Left lobe of liver (tissue), 2 donors: ENCODE results near the gene R3HDM4. TPM values are rescaled to one million over a fixed set of nuclear protein-coding genes. Genes with fewer than 3 reads are reported as not detected.
A peak's percentile ranks its signal among the peaks of the same experiment; 100 is the strongest.

Experiments used
- ATAC-seq: fragments of 200-7000 bp; cut with Tn5 transposase; one replicate; pipeline ENCODE4 v1.9.1; 2020; ENCODE audit warnings: mild to moderate bottlenecking, moderate library complexity
- DNase-seq: peaks from one replicate; pipeline ENCODE4 v3.0.0-alpha.2; 2020; ENCODE audit warnings: low spot score
- total RNA-seq: library from RNA; stranded (reverse); gene quantifications from one replicate; pipeline ENCODE4 v1.2.1, GENCODE V29; 2021
- donor health status: DM: no; HTN: no; CAD: no; lungs with moderate emphysema.
- donor health status: DM: no; HTN: yes; CAD: no.

Gene R3HDM4
- total RNA-seq, 1 donor from 2014 or later: 20.9 TPM

DNA sequence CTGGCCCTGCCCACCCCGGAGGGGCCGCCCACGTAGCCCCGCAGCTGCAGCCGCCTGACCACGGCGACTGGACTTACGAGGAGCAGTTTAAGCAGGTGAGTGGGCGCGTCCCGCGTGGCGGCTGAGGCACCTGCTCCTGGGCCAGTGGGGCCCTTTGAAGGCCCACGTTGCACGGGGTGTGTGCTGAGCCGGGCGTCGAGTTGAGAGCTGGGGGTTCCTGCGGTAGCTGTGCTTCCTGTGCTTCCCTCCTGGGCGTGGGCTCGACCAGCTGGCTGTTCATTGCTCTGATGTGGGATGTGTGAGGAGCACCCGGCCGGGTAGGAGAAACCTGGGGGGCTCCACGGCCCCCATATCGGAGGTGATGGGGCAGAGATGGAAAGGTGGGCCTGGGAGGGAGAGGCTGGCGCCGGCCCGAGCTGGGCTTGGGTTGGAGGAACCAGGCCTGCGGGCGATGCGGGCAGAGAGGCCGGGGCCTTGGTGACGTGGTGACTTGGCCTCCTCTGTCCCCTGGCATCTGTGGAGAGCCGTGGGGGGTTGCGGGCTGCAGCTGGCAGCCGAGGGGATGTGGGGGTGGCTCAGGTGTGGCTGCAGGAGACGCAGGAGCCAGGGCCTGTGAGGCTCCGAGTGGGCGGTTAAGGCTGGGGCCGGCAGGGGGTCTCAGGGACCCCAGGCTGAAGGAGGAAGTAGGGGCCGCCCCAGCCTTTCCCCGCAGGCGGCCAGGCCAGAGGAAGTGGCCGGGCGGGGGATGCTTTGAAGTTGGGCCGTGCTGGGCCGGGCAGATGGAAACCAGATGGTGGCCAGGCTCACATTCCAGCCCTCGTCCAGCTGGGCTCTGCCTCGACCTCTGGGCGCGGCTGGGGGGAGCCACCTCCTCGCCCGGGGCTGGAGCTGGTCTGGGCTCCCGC lies 19.9 kb upstream of the R3HDM4 start:
- ATAC-seq (no peak), DNase-seq (no peak)

DNA sequence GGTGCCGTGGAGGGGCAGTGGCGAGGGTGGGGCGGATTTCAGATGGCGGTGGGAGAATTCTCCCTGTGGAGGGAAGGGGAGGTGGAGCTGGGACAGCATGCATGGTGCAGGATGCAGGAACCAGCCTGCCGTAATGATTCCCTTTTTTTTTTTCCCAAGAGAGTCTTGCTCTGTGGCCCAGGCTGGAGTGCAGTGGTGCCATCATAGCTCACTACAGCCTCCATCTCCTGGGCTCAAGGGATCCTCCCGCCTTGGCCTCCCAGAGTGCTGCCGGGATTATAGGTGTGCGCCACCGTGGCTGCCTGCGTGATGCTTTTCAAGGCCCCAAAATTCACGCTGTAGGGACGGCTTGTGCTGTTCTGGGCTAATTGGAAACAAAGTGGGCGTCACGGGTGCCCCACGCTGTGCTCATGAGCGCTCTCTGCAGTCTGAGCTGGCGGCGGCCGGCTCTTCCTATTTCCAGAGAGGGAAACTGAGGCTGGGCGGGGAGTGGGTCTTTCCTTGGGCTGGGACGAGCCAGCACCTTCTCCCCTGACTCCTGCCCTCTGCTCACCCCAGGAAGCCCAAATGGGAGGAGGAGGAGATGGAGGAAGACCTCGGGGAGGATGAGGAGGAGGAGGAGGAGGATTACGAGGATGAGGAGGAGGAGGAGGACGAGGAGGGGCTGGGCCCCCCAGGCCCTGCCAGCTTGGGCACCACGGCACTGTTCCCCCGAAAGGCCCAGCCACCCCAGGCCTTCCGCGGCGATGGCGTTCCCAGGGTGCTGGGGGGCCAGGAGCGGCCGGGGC lies 19.0 kb upstream of the R3HDM4 start:
- ATAC-seq (no peak), DNase-seq (no peak)

DNA sequence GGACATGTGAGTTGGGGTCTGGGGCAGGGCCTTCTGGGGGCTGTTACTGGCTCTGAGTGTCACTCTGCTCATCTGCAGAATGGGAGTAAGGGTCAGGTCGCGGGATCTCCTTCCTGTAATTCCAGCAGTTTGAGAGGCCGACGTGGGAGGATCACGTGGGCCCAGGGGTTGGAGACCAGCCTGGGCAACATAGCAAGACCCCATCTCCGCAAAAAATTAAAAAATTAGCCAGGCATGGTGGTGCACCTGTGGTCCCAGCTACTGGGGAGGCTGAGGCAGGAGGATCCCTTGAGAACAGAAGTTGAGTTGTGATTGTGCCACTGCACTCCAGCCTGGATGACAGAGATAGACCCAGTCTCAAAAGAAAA lies 16.9 kb upstream of the R3HDM4 start:
- DNase-seq: no peak
- ATAC-seq: no peak

DNA sequence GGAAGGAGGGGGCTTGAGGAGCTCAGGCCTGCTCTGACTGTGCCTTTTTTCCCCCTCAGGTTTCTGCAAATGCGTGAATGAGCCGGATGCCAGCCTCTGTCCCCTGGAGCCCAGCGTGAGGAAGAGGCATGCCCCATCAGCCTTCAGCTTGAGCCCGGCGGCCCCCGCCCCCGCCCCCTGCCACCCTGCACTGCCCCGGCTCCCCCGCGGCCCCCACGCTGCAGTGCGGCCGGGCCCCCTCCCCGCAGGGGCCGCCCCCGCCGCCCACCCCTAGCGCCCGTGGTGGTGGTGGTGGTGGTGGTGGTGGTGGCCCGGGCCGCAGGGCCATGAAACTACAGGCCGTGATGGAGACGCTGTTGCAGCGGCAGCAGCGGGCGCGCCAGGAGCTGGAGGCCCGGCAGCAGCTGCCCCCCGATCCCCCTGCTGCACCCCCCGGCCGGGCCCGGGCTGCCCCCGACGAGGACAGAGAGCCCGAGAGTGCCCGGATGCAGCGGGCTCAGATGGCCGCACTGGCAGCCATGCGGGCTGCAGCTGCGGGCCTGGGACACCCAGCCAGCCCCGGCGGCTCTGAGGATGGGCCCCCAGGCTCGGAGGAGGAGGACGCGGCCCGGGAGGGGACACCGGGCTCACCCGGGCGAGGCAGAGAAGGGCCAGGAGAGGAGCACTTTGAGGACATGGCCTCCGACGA lies 16.3 kb upstream of the R3HDM4 start:
- DNase-seq: no peak
- no peak for ATAC-seq

DNA sequence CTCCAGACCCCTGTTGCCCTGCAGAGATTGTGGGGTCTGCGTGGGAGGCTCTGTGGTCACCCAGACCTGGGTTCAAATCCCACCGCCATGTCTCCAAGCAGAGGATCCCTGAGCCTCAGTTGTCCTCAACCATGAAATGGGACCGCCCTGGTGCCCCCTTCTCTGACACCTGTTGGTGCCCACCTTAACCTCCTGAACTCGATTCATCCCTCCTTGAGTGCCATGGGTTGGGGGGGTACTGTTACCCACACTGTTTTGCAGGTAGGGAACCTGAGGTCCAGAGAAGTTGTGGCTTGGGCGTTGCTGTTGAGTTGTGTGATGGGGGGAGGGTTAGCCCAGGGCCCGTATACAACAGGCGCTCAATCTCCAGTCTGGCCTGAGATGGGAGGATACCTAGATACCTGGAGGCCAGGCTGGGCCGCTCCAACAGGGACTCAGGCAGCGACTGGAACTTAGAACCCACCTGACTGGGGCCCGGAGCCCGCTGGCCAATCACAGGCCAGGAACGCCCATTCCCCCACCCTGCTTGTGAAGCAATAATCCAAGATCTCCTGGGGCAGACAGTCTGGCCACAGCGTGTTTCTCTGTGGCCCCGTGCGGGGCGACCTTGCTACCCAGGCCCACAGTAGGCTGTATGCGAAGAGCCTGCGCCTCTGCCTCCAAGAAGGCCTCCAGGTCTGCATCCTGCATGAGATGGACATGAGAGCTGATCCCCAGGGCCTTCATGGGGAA lies 15.6 kb upstream of the R3HDM4 start:
- DNase-seq: no peak
- peak; percentile 17 for ATAC-seq

DNA sequence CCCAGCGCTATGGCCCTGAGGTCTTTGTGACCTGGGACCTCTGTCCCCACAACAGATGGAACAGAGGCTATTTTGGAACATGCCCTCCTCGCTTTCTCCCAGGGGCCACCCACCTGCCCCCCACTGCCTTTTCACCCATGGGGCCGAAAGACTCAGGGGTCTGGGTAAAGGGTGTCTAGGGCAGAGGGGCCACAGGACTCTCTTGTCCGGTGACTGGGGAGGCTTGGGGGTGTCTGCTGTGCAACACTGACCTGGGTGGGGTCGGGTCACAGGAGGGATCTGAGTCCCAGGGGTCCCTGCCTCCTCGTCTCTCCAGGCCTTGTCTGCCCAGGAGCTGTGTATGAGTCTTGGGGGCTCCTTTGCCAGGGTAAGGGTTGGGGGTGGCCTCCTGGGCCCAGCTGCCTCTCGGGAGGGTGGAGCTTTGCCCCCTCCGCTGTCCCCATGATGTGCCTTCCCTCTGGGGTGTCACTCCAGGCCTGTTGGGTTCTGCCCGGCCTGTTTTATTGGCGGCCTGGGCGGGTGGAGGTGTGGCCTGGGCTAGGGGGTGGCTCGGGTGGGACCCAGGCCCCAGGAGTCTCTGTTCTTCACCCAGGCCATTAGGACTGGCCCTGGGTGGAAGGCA lies 14.9 kb upstream of the R3HDM4 start:
- ATAC-seq (no peak), DNase-seq (no peak)

DNA sequence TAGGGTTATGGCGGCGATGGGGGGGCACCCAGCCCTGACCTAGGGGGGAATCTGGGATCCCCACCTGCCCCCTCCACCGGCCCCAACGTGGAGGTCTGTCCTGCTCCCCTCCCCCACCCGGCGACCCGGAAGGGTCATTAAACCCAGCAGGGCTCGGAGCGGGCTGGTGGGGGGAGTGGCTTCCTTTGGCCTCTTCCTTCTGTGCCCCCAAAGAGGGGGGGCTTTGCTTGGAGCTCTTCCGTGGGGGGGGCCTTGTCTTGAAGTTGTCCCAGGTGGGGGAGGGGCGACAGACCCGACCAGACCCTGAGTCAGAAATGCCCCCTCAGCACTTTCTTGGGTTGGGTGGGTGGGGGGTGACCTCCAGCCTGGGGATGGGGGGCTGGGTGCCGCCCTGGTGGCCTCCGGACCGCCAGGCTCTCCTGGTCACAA lies 14.3 kb upstream of the R3HDM4 start:
- no peak for DNase-seq
- no peak for ATAC-seq

DNA sequence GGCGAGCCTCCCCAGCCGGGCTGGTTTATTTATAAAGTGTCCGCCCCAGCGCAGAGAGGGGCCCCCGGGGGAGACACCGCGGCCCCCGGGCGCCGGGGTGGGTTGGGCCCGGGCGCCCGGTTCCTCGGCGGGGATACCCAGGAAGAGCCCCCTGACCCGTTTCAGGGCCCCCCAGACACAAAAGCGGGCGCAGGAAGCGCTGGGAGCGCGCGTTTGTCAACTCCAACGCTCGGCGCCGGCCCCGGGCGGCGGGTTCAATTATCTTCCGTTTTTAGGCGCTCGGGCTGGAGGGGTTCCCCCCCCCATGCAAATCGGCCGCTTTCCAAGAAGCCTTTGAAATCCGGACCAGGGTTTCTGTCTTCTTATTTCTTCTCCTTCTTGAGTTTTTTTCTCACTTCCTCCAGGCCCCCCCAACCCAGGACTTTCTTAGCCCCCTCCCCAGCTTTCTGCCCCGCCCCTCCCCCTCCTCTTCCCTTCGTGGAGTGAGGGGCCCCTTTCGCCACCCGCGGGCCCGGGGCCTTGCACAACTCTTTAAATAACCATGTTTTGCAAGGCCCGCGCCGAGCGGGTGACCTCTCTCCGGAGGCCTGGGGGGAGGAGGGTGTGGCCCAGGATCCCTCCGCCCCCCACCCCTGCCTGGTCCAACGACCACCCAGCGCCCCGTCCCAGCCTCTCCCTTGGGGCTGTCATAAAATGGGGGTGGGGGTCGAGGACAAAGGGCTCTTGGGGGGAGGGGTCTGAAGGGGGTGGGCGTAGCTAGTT lies 13.8 kb upstream of the R3HDM4 start:
- DNase-seq: peak; percentile 83
- ATAC-seq: peak; percentile 53

DNA sequence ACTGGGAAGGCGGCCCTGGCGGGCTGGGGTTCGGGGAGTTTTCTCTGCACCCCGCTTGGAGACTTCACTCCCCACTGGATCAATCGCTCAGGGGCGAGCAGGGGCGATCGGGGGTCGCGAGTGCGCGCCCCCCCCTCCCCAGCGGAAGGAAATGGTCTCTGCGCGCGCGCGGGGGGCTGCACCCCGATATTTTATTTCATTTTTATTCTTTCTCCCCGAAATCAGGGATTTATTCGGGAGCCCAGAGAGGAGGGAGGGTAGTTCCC lies 13.2 kb upstream of the R3HDM4 start:
- DNase-seq (no peak), ATAC-seq (no peak)

DNA sequence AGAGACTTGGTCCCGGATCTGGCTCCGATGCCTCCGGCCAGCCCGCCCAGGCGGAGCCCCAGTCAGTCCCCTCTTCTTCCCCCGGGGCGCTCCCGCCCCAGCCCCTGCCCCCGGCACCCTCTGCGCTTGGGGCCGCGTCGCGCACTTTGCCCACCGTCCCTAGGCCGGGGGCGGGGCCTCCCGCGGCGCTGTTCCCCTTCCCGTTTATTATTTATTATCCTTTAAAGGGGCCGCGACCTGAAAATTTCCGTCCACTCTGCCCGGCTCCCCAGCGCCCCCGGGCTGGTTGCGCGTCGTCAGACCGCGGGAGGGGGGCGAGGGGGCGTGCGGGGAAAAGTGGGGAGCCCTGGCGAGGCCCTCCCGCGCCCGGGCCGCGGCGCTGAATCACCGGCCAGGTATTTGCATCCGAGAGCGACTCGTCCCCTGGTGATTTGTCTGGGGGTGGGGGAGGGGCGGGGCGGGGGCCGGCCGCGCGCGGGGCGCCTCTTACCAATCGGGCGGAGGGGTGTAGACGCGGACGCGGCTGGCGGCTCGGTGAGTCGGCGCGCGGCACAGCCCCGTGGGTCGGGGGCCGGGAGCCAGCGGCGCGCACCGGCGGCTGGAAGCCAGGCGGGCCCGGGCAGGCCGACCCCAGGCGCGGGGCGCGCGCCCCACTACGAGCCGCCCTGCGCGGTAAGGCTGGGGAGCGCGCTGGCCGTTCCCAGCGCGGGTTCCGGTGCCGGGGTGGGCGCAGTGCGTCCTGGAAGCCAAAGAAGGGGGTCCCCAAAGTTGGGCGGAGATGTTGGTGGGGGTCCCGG lies 12.7 kb upstream of the R3HDM4 start, which contains the start of gene ARID3A:
TSS of gene ARID3A (plus strand) at position 510 of the 797 bp plus-strand sequence. CDS start 3,494 bp downstream, outside the sequence.
- peak; percentile 80 for ATAC-seq
- peak; percentile 82 for DNase-seq

DNA sequence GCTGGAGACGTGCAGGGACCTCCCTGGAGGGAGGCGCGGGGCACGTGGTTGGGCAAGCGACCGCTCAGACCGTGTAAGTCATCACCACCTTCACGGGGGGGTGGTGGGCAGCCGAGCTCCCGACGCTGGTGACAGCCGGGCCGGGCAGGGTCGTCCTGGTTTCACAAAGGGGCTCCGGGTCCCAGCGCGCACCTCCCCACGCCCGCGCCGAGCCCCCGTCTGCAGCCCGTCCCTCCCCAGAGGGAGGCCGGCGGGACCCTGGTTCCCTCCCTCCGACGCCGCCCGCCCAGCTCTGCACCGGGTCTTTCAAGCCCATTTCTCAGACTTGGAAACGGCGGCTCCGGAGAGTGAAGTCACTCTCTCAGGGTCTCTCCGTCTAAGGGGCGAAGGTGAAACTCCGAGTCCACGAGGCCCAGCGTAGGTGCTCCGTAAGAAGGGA lies 12.1 kb upstream of the R3HDM4 start:
- ATAC-seq (peak; percentile 61), DNase-seq (no peak)

DNA sequence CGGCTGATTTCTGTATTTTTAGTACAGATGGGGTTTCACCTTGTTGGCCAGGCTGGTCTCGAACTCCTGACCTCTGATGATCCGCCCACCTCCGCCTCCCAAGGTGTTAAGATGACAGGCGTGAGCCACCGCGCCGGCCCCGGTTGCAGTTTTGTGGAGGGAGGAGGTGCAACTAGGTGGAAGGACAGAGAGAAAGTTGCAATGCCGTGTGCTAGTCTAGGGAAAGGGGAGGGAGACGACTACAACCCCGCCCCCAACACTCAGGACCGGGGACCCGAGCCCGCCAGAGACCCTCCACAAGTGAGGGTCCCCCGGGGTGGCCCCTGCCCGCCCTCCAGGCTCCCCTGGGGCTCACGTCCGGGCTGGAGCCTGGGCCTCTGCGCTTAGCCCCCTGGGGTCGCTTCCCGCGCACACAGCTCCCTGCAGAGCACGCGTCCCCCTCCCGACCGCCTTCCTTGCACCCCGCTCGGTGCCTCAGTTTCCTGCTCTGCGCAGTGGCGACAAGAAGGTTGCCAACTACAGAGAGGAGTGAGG lies 11.6 kb upstream of the R3HDM4 start:
- ATAC-seq: no peak
- DNase-seq: no peak

DNA sequence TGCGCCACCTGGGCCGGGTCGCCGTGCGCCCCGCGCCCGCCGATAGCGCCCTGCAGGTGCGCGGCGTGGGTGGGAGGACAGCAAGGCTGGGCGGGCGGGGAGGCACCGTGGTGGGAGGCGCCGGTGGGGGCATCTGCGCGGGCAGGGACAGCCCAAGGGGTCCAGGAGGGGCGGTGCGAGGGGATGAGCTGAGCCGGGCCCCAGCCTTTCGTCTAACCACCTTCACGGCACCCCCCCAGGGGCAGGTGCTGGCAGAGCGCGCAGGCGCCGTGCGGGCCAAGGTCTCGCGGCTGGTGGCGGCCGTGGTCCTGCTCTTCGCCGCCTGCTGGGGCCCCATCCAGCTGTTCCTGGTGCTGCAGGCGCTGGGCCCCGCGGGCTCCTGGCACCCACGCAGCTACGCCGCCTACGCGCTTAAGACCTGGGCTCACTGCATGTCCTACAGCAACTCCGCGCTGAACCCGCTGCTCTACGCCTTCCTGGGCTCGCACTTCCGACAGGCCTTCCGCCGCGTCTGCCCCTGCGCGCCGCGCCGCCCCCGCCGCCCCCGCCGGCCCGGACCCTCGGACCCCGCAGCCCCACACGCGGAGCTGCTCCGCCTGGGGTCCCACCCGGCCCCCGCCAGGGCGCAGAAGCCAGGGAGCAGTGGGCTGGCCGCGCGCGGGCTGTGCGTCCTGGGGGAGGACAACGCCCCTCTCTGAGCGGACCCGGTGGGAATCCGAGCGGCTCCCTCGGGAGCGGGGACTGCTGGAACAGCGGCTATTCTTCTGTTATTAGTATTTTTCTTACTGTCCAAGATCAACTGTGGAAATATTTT lies 7.2 kb upstream of the R3HDM4 start:
- ATAC-seq (peak; percentile 2), DNase-seq (no peak)

DNA sequence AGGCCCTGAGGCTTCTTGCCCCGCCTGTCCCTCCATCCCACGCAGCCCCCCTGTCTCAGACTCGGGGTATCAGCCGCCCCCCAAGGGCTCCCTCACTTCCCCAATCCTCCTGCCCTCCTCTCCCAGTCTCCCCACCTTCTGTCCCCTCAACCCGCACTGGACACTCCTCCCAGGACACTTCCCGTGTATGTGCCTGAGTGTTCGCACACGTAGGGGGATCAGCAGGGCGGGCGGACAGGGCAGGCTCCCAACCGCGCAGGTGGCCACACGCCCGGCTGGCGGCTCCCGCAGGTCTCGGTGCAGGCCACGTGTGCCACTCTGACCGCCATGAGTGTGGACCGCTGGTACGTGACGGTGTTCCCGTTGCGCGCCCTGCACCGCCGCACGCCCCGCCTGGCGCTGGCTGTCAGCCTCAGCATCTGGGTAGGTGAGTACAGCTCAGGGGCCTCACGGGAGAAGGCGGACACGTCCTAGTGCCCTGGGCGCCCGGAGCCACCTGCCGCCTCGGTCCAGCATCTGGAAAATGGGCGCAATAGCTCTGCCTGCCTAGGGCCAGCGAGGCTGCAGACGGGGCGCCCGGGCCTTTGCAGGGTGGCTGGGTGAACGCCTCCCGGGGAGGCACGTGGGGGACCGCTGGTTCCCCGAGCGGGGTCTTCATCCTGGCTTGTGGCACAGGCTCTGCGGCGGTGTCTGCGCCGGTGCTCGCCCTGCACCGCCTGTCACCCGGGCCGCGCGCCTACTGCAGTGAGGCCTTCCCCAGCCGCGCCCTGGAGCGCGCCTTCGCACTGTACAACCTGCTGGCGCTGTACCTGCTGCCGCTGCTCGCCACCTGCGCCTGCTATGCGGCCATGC lies 6.4 kb upstream of the R3HDM4 start:
- ATAC-seq: no peak

DNA sequence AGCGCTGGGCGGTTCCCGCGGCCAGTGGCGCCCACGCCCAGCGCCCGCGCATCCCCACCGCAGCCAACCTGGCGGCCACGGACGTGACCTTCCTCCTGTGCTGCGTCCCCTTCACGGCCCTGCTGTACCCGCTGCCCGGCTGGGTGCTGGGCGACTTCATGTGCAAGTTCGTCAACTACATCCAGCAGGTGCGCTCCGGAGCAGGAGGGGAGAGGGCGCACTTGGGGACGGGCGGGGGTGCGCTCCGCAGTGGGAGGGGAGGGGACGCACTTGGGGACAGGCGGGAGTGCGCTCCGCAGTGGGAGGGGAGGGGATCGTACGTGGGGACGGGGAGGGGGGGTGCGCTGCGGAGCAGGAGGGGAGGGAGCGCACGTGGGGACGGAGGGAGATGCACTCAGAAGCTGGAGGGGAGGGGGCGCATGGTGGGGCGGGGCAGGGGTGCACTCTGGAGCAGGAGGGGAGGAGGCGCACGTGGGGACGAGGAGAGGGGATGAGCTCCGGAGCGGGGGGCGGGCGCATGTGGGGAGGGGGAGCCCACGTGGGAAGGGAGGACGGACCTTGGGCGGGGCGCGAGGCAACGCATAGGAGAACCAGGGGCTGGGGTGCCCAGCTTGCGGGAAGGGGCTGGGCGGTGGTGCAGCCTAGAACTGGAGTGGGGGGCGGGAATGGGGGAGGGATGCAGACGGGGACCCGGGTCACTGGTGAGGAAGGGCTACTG lies 5.6 kb upstream of the R3HDM4 start:
- ATAC-seq: no peak
- DNase-seq: no peak

More for the DNA sequence above, 6.4 kb upstream of the R3HDM4 start:
- no peak for DNase-seq

DNA sequence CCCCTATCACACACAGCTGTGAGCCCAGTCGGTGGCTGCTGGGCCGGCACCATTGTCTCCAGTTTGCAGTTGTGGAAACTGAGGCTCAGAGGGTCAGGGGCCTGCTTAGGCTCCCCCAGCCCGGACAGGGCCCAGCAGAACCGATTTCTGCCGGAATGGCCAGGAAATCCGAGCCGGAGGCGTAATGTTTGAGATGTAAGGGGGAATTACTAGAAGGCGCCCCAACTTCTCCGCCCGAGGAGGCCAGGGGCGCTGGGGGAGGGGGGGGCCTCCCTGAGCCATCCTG lies 5.1 kb upstream of the R3HDM4 start:
- DNase-seq: no peak
- no peak for ATAC-seq
